ENCODE measurements around the gene USH2A. TPM values are rescaled to one million over a fixed set of nuclear protein-coding genes. Genes with fewer than 3 reads are reported as not detected.

USH2A gene
- total RNA-seq, 1 donor, result under 0.01 TPM

DNA sequence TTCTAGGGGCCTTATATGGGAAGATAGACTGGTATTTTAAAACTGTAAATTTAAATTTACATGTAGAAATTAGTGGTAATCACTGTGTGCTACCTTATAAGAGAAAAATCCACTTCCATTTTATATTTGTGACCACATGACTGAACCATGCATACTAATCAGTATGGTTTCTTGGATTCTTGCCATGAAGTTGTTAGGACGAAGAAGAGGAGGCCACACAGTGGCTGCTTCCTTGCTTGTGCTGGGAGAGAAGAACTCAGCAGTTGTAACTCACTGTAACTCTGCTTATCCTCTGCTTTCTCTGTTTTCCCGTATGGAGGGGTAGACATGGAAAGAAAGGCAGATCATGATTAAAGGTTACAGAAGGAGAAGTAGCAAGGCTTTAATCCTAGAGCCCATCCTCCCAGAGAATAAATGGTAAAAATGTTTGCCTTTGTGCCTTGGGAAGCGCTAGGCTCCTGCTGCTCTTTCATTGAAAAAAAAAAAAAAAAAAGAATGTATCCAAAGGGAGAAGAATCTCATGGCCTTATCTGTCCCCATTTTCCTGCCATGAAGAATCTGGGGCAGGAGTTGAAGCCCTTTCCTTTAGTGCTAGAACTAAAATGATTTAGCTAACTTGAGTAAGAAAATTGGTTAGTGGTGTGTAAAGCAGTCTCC is 823.7 kb downstream of the USH2A start:
- DNase-seq (ENCODE audit: low read depth), result peak; percentile 61
- TF ChIP-seq, protein P1, sequence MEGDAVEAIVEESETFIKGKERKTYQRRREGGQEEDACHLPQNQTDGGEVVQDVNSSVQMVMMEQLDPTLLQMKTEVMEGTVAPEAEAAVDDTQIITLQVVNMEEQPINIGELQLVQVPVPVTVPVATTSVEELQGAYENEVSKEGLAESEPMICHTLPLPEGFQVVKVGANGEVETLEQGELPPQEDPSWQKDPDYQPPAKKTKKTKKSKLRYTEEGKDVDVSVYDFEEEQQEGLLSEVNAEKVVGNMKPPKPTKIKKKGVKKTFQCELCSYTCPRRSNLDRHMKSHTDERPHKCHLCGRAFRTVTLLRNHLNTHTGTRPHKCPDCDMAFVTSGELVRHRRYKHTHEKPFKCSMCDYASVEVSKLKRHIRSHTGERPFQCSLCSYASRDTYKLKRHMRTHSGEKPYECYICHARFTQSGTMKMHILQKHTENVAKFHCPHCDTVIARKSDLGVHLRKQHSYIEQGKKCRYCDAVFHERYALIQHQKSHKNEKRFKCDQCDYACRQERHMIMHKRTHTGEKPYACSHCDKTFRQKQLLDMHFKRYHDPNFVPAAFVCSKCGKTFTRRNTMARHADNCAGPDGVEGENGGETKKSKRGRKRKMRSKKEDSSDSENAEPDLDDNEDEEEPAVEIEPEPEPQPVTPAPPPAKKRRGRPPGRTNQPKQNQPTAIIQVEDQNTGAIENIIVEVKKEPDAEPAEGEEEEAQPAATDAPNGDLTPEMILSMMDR (IDR thresholded peaks at IDR 0.05; ENCODE audit: insufficient read depth, low read depth, low read length), result no peak
- no peak overlapping the region for H3K4me3 ChIP-seq (ENCODE audit: low read depth, low read length)

DNA sequence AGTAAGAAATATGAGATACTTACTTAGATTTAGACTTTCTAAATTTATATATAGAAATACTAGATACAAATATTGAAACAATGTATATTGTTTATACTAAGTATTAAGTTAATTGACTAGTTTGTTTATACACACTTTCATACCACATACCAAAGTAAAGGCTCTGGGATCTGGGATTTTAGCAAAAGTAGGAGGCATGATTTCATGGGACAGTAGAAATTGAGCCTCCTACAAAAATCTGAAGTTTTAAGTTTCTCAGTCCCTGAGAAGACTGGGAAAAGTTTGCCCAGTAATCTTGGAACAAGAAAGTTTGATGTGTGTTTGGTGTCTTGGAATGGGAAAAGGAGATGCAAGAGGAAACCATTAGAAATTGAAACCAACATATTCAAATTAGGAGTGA is 825.3 kb downstream of the USH2A start:
- DNase-seq (ENCODE audit: low read depth), result no peak
- H3K4me3 ChIP-seq (ENCODE audit: low read depth, low read length), result no peak overlapping the region
- TF ChIP-seq, protein P1 (IDR thresholded peaks at IDR 0.05; ENCODE audit: insufficient read depth, low read depth, low read length), result no peak

DNA sequence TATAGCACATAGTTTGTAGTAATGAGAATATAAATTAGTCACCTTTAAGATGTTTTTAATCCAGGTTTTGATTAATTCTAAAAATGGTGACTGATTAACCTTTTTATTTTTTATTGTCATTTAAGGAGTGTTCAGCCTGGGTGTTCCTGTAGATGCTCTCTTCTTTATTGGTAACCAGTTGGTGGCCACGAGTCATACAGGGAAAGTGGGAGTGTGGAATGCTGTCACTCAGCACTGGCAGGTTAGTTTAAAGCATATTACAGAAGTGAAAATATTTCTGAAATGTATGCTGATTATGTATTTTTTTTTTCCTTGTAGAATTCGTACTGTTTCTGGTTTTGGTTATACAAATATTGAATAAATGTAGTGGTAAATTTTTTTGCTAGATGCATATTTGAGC is 828.0 kb downstream of the USH2A start:
- DNase-seq (ENCODE audit: low read depth), result no peak
- TF ChIP-seq, protein P1 (IDR thresholded peaks at IDR 0.05; ENCODE audit: insufficient read depth, low read depth, low read length), result no peak
- no peak overlapping the region for H3K4me3 ChIP-seq (ENCODE audit: low read depth, low read length)

DNA sequence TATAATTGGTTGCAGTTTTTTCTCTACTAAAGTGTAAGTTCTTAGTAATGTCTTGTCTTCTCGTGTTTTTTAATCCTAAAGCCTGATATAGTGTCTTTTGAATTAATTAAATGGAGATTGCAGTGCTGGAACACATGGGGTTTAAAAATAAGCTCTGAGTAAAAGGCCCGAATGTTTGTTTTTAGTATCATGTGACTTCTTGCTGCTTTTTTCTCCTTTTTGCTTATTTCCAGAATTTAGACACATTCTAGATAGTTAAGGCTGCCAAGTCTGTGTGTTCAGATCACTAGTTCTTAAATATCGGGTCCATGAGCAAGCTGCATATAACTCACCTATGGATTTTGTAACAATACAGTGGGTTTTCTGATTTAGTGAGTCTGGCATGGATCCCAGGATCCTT is 828.6 kb downstream of the USH2A start:
- no peak overlapping the region for H3K4me3 ChIP-seq (ENCODE audit: low read depth, low read length)
- TF ChIP-seq, protein P1 (IDR thresholded peaks at IDR 0.05; ENCODE audit: insufficient read depth, low read depth, low read length), result no peak
- DNase-seq (ENCODE audit: low read depth), result no peak

DNA sequence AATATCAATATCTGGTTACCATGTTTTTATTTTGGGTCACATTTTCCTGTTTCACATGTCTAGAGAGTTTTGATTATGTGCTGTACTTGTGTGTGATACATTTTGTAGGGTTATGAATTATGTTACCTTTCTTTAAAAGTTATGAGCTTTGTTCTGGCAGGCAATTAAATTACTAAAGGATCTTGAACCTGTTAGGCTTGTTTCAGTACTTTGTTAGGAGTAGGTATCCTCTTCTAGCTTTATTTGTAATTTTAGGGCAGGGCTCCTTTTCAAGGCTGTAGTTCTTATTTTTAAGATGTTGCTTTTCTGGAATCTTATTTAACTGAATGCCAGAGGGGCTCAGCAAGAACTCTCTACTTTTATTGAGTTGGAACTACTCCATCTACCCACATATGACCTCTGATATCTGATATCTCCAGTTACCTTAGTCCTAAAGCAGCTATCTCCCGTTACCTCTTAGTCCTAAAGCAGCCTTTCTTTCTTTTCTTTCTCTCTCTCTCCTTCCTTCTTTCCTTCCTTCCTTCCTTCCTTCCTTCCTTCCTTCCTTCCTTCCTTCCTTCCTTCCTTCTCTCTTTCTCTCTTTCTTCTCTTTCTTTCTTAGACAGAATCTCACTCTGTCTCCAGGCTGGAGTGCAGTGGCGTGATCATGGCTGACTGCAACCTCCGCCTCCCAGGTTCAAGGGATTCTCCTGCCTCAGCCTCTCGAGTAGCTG is 832.3 kb downstream of the USH2A start:
- no peak overlapping the region for H3K4me3 ChIP-seq (ENCODE audit: low read depth, low read length)
- no peak for DNase-seq (ENCODE audit: low read depth)
- TF ChIP-seq, protein P1 (IDR thresholded peaks at IDR 0.05; ENCODE audit: insufficient read depth, low read depth, low read length), result no peak

DNA sequence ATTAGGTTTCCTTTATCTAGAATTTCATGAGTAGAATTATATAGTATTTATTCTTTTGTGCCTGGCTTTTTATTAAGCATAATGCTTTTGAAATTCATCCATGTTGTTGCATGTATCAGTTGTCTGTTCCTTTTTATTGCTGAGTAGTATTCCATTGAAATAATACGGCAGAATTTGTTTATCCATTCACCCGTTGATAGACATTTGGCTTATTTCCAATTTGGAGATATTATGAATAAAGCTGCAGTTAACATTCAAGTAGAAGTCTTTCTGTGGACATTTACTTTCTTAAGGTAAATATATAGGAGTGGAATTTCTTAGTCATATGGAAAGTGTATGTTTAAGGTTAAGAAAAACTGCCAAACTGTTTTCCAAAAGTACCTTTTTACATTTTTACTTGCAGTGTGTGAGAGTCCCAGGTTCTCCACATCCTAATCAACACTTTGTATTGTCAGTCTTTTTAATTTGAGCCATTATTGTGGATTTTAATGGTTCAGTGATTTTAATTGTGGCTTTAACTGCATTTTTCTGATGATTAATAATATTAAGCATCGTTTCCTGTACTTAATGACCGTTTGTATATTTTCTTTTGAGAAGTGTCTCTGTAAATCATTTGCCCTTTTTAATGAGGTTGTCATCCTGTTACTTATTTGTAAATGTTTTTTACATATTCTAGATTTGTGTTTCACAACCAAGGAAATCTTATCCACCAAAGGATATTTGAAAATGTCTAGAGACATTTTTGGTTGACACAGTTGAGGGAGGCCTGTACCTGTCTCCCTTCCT is 833.4 kb downstream of the USH2A start:
- TF ChIP-seq, protein P1 (IDR thresholded peaks at IDR 0.05; ENCODE audit: insufficient read depth, low read depth, low read length), result no peak
- DNase-seq (ENCODE audit: low read depth), result no peak
- no peak overlapping the region for H3K4me3 ChIP-seq (ENCODE audit: low read depth, low read length)
